Kidney epithelial cell (primary cell): ENCODE results near the gene MFN2. TPM values are rescaled to one million over a fixed set of nuclear protein-coding genes. Genes with fewer than 3 reads are reported as not detected.

Source experiments
- DNase-seq: peaks from one replicate; pipeline ENCODE4 v3.0.0-alpha.2; 2010; ENCODE audit warnings: low read depth
- H3K27me3 ChIP-seq: 2 replicates; pipeline ENCODE4 v1.6.0; 2011; ENCODE audit warnings: low read length; ENCODE audit not compliant: control insufficient read depth, insufficient read depth
- H3K36me3 ChIP-seq: 2 replicates; pipeline ENCODE4 v1.5.1; 2011; ENCODE audit warnings: low read length; ENCODE audit not compliant: control insufficient read depth, insufficient read depth
- H3K4me3 ChIP-seq: 2 replicates; pipeline ENCODE4 v1.5.1; 2011; ENCODE audit warnings: low read depth, mild to moderate bottlenecking, control low read depth, low read length
- CTCF ChIP-seq: IDR thresholded peaks from 2 replicates; pipeline ENCODE4 v1.5.1; 2011; ENCODE audit warnings: mild to moderate bottlenecking, moderate library complexity, low read length, control low read depth, inconsistent platforms; ENCODE audit not compliant: insufficient read depth, poor library complexity, severe bottlenecking
- total RNA-seq: library from RNA; depleted of rRNA; stranded (reverse); fragments of >200 nt; gene quantifications from 2 replicates; pipeline ENCODE4 v1.2.3, GENCODE V29; 2015

MFN2 gene
- total RNA-seq, 1 donor from 2014 or later, result 78.2 TPM

- Histone ChIP-seq H3K36me3 (peaks cover 2% of the 10 kb centered on the region), H3K4me3 (no peak overlapping the region), H3K27me3 (no peaks in the 10 kb centered on the region)
- DNase-seq, result no peak
- no peak for TF ChIP-seq CTCF
Observed at GRCh38 chr1:11946647-11947046, 33.6 kb upstream of the MFN2 start.

GRCh38 chr1:11948822-11949458 is 31.3 kb upstream of the MFN2 start:
- DNase-seq, result no peak
- no peak for TF ChIP-seq CTCF
- Histone ChIP-seq H3K36me3 (peaks cover 2% of the 10 kb centered on the region), H3K27me3 (no peaks in the 10 kb centered on the region), H3K4me3 (no peak overlapping the region)

GRCh38 chr1:11951901-11952300 is 28.3 kb upstream of the MFN2 start:
- TF ChIP-seq CTCF, result no peak
- Histone ChIP-seq H3K36me3 (peaks cover 2% of the 10 kb centered on the region), H3K27me3 (no peaks in the 10 kb centered on the region), H3K4me3 (no peak overlapping the region)
- DNase-seq, result no peak

- no peaks in the 10 kb centered on the region for H3K27me3 ChIP-seq
- H3K36me3 ChIP-seq, result peaks cover 2% of the 10 kb centered on the region
- no peak overlapping the region for H3K4me3 ChIP-seq
- DNase-seq, result no peak
- no peak for TF ChIP-seq CTCF
Observed at GRCh38 chr1:11952455-11953109, 27.7 kb upstream of the MFN2 start.

- Histone ChIP-seq H3K27me3 (no peaks in the 10 kb centered on the region), H3K36me3 (peaks cover 2% of the 10 kb centered on the region), H3K4me3 (no peak overlapping the region)
- TF ChIP-seq CTCF, result no peak
- no peak for DNase-seq
Observed at GRCh38 chr1:11955221-11955620, 25.0 kb upstream of the MFN2 start.

GRCh38 chr1:11957398-11957797 is 22.8 kb upstream of the MFN2 start:
- peaks cover 2% of the 10 kb centered on the region for H3K36me3 ChIP-seq
- no peak for DNase-seq
- TF ChIP-seq CTCF, result no peak
- H3K27me3 ChIP-seq, result no peaks in the 10 kb centered on the region
- no peak overlapping the region for H3K4me3 ChIP-seq
